ENCODE measurements around the gene MGAT3.
"Not testable (repeated sequence)": the region's sequence is repeated elsewhere in the genome, so short reads cannot be mapped to it uniquely, and the experiment has no call there.

Gene MGAT3

DNA sequence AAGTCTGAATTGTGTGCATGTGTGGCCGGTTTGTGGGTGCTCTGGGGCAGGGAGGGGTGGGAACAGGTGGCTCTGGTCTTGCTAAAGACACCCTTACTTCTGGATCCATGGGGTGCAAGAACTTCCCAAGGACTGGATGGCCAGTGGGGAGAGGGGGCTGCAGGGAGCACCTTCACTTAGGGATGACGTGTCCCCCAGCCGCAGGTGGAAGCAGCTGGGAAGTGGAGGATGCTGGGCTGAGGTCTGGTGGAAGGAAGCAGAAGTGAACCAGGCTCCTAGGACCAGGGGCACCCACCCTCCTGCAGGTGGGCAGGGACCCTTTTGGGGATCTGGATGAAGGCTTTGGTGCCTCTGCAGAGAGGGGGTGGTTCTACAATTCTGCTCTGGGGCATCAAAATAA, 35.4 kb downstream of the MGAT3 start:
- H3K9me3 Mint-ChIP-seq, result no peaks in the 10 kb centered on the region
- ATAC-seq (no peak), DNase-seq (no peak)
- no peaks in the 10 kb centered on the region for H3K36me3 Mint-ChIP-seq (ENCODE audit: low read depth)
- H3K27me3 Mint-ChIP-seq, result no peaks in the 10 kb centered on the region
- H3K4me1 Mint-ChIP-seq, result peaks cover 18% of the 10 kb centered on the region
- no peak overlapping the region for H3K4me3 Mint-ChIP-seq
- H3K27ac Mint-ChIP-seq, result no peak overlapping the region

- ATAC-seq (no peak), DNase-seq (no peak)
- no peak overlapping the region for H3K4me3 Mint-ChIP-seq
- H3K27me3 Mint-ChIP-seq, result no peaks in the 10 kb centered on the region
- no peaks in the 10 kb centered on the region for H3K36me3 Mint-ChIP-seq (ENCODE audit: low read depth)
- no peaks in the 10 kb centered on the region for H3K9me3 Mint-ChIP-seq
- H3K4me1 Mint-ChIP-seq, result peaks cover 18% of the 10 kb centered on the region
- H3K27ac Mint-ChIP-seq, result no peak overlapping the region
Observed at GRCh38 chr22:39493759-39494158, 36.9 kb downstream of the MGAT3 start.

DNA sequence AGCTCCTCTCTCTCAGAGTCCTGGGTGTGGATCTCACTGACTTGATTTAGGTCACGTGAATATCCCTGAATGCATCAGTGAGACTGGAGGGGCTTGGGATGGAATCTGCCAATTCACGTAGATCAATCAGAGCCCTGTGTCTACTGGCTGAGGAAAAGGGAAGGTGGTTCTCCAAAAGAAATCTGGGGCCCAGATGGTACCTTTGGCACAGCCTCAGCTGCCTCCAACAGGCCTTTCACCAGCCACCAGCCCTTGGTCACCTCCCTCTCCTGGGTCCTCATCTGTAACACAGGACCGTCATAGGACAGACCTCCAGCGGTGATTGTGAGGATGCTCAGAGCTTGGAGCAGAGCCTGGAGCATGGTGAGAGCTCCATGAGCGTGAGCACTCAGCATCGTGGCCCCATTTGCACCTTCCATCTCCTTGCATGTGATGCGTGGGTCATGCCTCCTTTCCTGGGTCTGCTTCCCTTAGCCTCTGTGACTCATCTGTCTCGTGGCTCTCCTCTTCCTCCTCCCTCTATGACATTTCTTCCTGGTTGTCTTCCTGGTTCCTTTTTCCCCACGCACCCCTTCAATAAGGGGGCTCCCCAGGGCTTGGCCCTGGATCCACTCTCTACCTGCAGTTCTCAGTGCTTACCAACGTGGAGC, 37.8 kb downstream of the MGAT3 start:
- Mint-ChIP-seq H3K27ac (no peak overlapping the region), H3K27me3 (no peaks in the 10 kb centered on the region), H3K9me3 (no peaks in the 10 kb centered on the region), H3K4me1 (peaks cover 17% of the 10 kb centered on the region), H3K4me3 (no peak overlapping the region), H3K36me3 (ENCODE audit: low read depth) (no peaks in the 10 kb centered on the region)
- ATAC-seq (no peak), DNase-seq (no peak)

DNA sequence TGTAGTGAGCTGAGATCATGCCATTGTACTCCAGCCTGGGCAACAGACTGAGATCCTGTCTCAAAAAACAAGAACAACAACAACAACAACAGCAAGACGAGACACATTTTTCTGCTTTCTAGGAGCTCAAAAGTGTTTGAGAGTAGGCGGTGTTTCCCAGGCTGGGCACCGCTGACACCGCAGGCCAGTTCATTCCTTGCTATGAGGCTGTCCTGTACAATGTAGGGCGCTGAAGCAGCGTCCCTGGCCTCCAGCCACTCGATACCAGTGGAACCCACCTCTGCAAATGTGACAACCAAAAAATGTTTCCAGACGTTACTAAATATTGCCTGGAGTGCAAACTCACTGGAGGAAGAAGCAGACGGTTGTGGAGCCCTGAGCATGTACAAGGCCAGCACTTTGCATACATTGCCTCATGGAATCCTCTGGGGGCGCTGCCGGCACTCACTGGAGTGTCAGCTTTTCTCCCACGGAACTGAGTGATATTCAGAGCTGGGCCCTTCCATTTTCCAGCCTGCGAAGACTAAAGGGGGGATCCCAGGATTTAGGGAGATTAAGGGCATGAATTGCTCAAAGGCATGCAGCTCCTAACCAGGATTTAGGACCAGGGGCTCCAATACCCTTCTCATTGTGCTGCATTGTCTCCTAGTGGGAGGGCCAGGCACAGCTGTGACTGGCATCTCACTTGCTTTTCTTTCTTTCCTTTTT, 39.5 kb downstream of the MGAT3 start:
- Mint-ChIP-seq H3K4me3 (no peak overlapping the region), H3K27ac (no peak overlapping the region), H3K36me3 (ENCODE audit: low read depth) (no peaks in the 10 kb centered on the region), H3K4me1 (peaks cover 9% of the 10 kb centered on the region), H3K9me3 (no peaks in the 10 kb centered on the region), H3K27me3 (no peaks in the 10 kb centered on the region)
- peak; percentile 70 for DNase-seq
- ATAC-seq, result peak; percentile 84

DNA sequence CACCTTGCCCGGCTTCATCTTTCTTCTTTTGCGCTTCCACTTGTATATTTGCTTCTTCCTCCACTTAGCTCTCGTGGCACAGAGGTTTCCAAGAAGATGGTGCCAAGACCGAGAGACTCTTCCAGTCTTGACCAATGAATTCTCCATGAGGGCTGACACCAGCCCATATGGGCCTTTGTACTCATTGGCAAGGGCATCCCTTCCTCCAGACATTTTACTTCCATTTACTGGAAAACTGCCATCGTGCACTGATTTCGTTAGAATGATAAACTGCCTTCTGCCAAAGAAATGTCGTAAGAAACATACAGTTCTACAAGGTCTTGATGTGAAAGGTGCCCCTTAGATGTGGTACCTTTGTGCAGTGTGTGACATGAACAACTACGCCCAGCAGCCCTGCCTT, 40.6 kb downstream of the MGAT3 start:
- DNase-seq (no peak), ATAC-seq (no peak)
- H3K4me1 Mint-ChIP-seq, result peaks cover 19% of the 10 kb centered on the region
- no peak overlapping the region for H3K27ac Mint-ChIP-seq
- H3K9me3 Mint-ChIP-seq, result no peaks in the 10 kb centered on the region
- peaks cover 2% of the 10 kb centered on the region for H3K36me3 Mint-ChIP-seq (ENCODE audit: low read depth)
- no peak overlapping the region for H3K4me3 Mint-ChIP-seq
- H3K27me3 Mint-ChIP-seq, result no peaks in the 10 kb centered on the region

DNA sequence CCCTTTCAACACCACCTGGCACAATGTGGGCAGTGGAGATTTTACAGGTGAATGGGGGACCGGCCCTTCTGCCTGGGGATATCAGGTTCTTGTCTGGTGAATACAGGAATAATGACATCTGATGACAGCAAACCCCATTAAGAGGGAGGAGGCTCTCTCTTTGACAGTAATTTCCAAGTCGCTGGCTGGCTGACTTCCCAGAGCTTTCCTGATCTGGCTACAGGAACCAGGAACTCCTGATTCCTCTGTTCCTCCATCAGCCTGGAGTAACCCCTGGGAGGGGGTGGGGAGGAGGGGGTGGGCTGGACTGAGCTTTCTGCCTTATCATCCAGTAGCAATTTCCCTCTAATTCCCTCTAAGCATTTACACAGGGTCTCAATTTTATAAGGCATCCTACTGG, 41.6 kb downstream of the MGAT3 start:
- Mint-ChIP-seq H3K27me3 (no peaks in the 10 kb centered on the region), H3K9me3 (no peaks in the 10 kb centered on the region), H3K4me3 (no peak overlapping the region), H3K36me3 (ENCODE audit: low read depth) (peaks cover 7% of the 10 kb centered on the region), H3K27ac (no peak overlapping the region), H3K4me1 (peaks cover 20% of the 10 kb centered on the region)
- no peak for ATAC-seq
- no peak for DNase-seq

- Mint-ChIP-seq H3K4me1 (peaks cover 22% of the 10 kb centered on the region), H3K4me3 (no peak overlapping the region), H3K27me3 (no peaks in the 10 kb centered on the region), H3K9me3 (no peaks in the 10 kb centered on the region), H3K36me3 (ENCODE audit: low read depth) (peaks cover 11% of the 10 kb centered on the region), H3K27ac (no peak overlapping the region)
- DNase-seq, result no peak
- no peak for ATAC-seq
Observed at GRCh38 chr22:39498802-39499201, 42.0 kb downstream of the MGAT3 start.

DNA sequence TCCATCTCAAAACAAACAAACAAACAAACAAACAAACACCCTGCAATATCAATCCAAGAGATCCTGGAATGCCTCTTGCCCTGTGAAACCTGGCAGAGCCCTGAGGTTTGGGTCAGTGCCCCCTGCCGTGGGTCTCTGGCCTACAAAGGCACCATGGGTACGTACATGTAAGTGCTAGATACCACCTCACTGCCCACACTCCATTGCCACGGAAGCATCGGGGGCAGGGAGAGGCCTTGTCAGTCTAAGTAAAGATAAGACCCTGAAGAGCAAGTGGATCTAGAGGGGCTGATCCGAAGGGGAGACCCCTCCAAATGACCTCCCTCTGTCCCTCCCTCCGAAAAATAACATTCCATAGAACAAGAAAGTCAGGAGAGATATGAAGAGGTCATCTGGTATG, 43.3 kb downstream of the MGAT3 start:
- Mint-ChIP-seq H3K9me3 (no peaks in the 10 kb centered on the region), H3K27me3 (no peaks in the 10 kb centered on the region), H3K4me1 (peaks cover 30% of the 10 kb centered on the region), H3K27ac (no peak overlapping the region), H3K36me3 (ENCODE audit: low read depth) (peaks cover 20% of the 10 kb centered on the region), H3K4me3 (no peak overlapping the region)
- ATAC-seq, result no peak
- DNase-seq, result no peak

- H3K9me3 Mint-ChIP-seq, result no peaks in the 10 kb centered on the region
- no peaks in the 10 kb centered on the region for H3K27me3 Mint-ChIP-seq
- peaks cover 34% of the 10 kb centered on the region for H3K36me3 Mint-ChIP-seq (ENCODE audit: low read depth)
- peak overlapping the region; percentile 93 for H3K27ac Mint-ChIP-seq
- H3K4me1 Mint-ChIP-seq, result peaks cover 39% of the 10 kb centered on the region
- ATAC-seq (no peak), DNase-seq (no peak)
- H3K4me3 Mint-ChIP-seq, result peak overlapping the region; percentile 90
Observed at GRCh38 chr22:39501644-39502108, 44.9 kb downstream of the MGAT3 start.

DNA sequence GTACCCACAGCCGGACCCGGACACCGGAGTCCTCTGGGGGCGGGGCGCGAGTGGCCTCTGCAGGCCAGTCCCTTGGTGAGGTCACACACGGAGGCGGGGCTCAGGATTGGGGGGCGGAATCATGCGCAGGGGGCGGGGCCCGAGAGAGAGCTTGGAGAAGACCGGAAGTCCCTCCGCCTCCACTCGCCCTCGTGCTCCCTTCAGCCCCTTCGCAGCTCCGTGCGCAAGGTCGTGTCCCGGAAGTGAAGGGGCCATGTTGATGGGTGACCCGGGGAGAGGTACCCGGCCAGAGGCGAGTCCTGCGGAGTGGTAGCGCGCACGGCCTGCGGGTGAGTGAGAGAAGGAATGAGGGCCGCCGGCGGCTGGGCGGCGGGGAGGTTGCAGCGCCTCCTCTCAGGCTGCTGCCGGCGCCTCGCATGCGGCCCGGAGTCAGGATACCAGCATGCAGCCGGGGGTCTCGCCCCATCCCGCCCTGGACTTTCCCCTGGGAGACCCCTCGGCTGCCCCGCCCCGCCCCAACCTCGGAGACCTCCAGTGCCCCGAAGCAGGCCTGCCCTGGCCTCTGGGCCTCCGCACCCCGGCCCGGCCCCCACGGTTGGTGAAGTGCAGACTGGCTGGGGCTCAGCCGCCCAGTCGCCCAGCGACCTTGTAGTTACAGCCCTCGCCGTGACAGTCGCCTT, 45.4 kb downstream of the MGAT3 start, which contains the start of gene MIEF1:
Gene MIEF1, plus strand, starts transcription at position 182 of the 680 bp plus-strand sequence. CDS start 9,005 bp downstream, outside the sequence.
- DNase-seq (peak; percentile 96), ATAC-seq (peak; percentile 98)
- H3K27ac Mint-ChIP-seq, result peak within 1 kb of the TSS; percentile 93
- peaks cover 39% of the 10 kb centered on the region for H3K36me3 Mint-ChIP-seq (ENCODE audit: low read depth)
- H3K9me3 Mint-ChIP-seq, result no peaks in the 10 kb centered on the region
- H3K27me3 Mint-ChIP-seq, result no peaks in the 10 kb centered on the region
- H3K4me3 Mint-ChIP-seq, result peak within 1 kb of the TSS; percentile 90
- H3K4me1 Mint-ChIP-seq, result peaks cover 42% of the 10 kb centered on the region

GRCh38 chr22:39502789-39503409, 46.1 kb downstream of the MGAT3 start:
- Mint-ChIP-seq H3K36me3 (ENCODE audit: low read depth) (peaks cover 41% of the 10 kb centered on the region), H3K4me3 (peak overlapping the region; percentile 90), H3K27me3 (no peaks in the 10 kb centered on the region), H3K9me3 (no peaks in the 10 kb centered on the region), H3K27ac (peak overlapping the region; percentile 83), H3K4me1 (peaks cover 43% of the 10 kb centered on the region)
- no peak for DNase-seq
- no peak for ATAC-seq

DNA sequence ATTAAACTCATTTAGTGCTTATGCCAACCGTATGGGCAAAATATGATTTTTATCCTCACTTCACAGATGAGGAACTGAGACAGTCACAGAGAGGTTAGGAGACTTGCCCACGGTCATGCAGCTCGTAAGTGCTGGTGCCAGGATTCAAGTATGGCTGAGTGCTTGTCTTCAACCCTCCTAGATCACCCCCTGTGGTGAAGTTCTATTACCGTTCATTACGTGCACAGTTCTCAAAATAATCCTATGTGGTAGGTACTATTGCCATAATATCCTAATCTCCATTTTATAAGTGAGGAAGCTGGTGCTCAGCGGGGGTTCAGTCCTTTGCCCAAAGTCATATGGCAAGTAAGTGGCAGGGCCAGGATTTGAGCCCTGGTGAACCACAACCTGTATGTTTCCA, 46.8 kb downstream of the MGAT3 start:
- H3K27ac Mint-ChIP-seq, result peak overlapping the region; percentile 83
- DNase-seq, result no peak
- H3K27me3 Mint-ChIP-seq, result no peaks in the 10 kb centered on the region
- H3K36me3 Mint-ChIP-seq (ENCODE audit: low read depth), result peaks cover 46% of the 10 kb centered on the region
- ATAC-seq, result no peak
- peaks cover 49% of the 10 kb centered on the region for H3K4me1 Mint-ChIP-seq
- H3K9me3 Mint-ChIP-seq, result no peaks in the 10 kb centered on the region
- H3K4me3 Mint-ChIP-seq, result peak overlapping the region; percentile 90

DNA sequence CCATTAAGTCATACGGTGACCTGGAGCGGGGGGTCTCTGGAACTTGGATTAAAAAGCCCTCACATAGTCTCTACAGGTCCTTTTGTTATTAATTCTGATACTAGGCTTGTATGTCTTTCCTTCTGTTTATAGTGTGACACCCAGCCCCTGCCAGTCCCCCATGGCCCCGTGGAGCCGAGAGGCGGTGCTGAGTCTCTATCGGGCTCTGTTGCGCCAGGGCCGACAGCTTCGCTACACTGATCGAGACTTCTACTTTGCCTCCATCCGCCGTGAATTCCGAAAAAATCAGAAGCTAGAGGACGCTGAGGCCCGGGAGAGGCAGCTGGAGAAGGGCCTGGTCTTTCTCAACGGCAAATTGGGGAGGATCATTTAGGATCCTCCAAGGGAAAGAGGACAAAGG, 47.3 kb downstream of the MGAT3 start:
- peaks cover 51% of the 10 kb centered on the region for H3K4me1 Mint-ChIP-seq
- peaks cover 48% of the 10 kb centered on the region for H3K36me3 Mint-ChIP-seq (ENCODE audit: low read depth)
- no peak for ATAC-seq
- H3K9me3 Mint-ChIP-seq, result no peaks in the 10 kb centered on the region
- DNase-seq, result no peak
- H3K4me3 Mint-ChIP-seq, result peak overlapping the region; percentile 90
- no peaks in the 10 kb centered on the region for H3K27me3 Mint-ChIP-seq
- H3K27ac Mint-ChIP-seq, result peak overlapping the region; percentile 83

DNA sequence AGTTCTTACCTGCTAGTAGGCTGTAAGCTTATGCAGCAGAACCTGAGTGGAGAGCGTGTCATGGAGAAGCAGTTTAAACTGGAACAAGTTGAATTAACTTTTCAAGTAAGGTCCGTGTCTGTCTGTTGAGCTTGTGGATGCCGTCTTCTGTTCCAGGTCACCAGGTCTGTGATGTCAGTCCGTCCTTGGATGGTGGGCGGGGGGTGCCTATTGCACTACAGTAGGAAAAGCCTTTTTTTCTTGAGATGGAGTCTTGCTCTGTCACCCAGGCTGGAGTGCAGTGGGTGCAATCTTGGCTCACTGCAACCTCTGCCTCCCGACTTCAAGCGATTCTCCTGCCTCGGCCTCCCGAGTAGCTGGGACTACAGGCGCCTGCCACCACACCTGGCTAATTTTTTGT, 50.2 kb downstream of the MGAT3 start:
- DNase-seq, H3K9me3 Mint-ChIP-seq, H3K27ac Mint-ChIP-seq, ATAC-seq, H3K4me3 Mint-ChIP-seq, H3K27me3 Mint-ChIP-seq: not testable (repeated sequence)
- Mint-ChIP-seq H3K4me1 (peaks cover 44% of the 10 kb centered on the region), H3K36me3 (ENCODE audit: low read depth) (peaks cover 74% of the 10 kb centered on the region)

Measured in activated naive CD8-positive, alpha-beta T cell treated with anti-CD3 and anti-CD28 coated beads, Interleukin-2, amount 50 U/mL, for 24 hours (primary cell).